Spinal cord (tissue), 10 donors: ENCODE results near the gene SOX18. TPM values are rescaled to one million over a fixed set of nuclear protein-coding genes. Genes with fewer than 3 reads are reported as not detected.
"Not testable (repeated sequence)": the region's sequence is repeated elsewhere in the genome, so short reads cannot be mapped to it uniquely, and the experiment has no call there.

Experiments
- DNase-seq, 6 donors: peaks; one replicate each; pipeline versions ENCODE4 v3.0.0 to v3.0.0-alpha.2; 2013 to 2015; ENCODE audit warnings: low spot score in 6 of 6, low read depth in 4 of 6
- H3K27ac ChIP-seq: one replicate; pipeline ENCODE4 v1.5.1; 2013; ENCODE audit warnings: low read depth, low read length, control low read depth
- H3K27me3 ChIP-seq: one replicate; pipeline ENCODE4 v1.6.1; 2013; ENCODE audit warnings: low read length; ENCODE audit not compliant: control insufficient read depth, insufficient read depth
- H3K36me3 ChIP-seq: one replicate; pipeline ENCODE4 v1.6.1; 2013; ENCODE audit warnings: low read length; ENCODE audit not compliant: control insufficient read depth, insufficient read depth
- H3K4me1 ChIP-seq: one replicate; pipeline ENCODE4 v1.6.1; 2013; ENCODE audit warnings: low read length; ENCODE audit not compliant: control insufficient read depth, insufficient read depth
- H3K4me3 ChIP-seq: one replicate; pipeline ENCODE4 v1.5.1; 2013; ENCODE audit warnings: low read depth, low read length, control low read depth
- H3K9me3 ChIP-seq: one replicate; pipeline ENCODE4 v1.6.1; 2013; ENCODE audit warnings: low read length; ENCODE audit not compliant: control insufficient read depth, insufficient read depth
- WGBS: methylation state at CpG from one replicate; pipeline ENCODE4 v1.1.5; 2013; ENCODE audit warnings: missing lambda C conversion rate; ENCODE audit not compliant: insufficient coverage; 5-methylcytosine and 5-hydroxymethylcytosine counted together
- polyA plus RNA-seq, 2 donors: library from polyadenylated mRNA; unstranded; fragments of 120-200 nt; gene quantifications; one replicate each; pipeline ENCODE4 v1.2.1, GENCODE V29; 2013; ENCODE audit not compliant: insufficient read length in 2 of 2
- total RNA-seq, 2 donors: library from RNA; depleted of rRNA in 1 of 2; stranded (reverse); fragments of 120-200 nt in 1 of 2; fragments of >200 nt in 1 of 2; gene quantifications; one replicate each; pipeline versions ENCODE4 v1.2.3 to v1.2.4, GENCODE V29; 2013 to 2014
- donor health status: healthy.

Gene SOX18
- total and polyA plus RNA-seq, 4 donors = 2.4 to 12.3 (median 5.8) TPM

DNA sequence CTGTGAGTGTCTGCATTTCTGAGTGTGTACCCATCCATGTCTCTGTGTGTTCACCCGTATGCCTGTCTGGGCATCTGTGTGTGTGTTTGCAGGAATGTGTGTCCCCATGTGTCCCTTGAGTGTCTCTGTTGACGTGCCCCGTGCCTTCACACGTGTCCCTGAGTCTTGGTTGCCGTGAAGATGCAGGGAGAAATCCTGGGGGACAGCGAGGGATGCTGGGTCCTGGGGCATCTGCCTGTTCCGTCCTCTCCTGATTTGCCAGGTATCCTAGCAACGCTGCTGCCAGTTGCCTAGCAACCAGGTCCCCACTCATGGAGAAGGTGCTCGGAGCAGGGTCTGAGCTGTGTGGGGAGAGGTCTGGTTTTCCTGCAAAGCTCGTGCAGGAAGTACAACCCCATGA, 40.7 kb upstream of the SOX18 start:
- Histone ChIP-seq H3K27me3 (no peaks in the 10 kb centered on the region), H3K36me3 (no peaks in the 10 kb centered on the region), H3K27ac (no peak overlapping the region), H3K9me3 (no peaks in the 10 kb centered on the region), H3K4me1 (peaks cover 35% of the 10 kb centered on the region), H3K4me3 (no peak overlapping the region)
- DNase-seq = peak in 4 of 6 donors; percentile 69 to 99 (median 82)
- 21% methylated on average over 10 of the region's 10 CpGs for WGBS

DNA sequence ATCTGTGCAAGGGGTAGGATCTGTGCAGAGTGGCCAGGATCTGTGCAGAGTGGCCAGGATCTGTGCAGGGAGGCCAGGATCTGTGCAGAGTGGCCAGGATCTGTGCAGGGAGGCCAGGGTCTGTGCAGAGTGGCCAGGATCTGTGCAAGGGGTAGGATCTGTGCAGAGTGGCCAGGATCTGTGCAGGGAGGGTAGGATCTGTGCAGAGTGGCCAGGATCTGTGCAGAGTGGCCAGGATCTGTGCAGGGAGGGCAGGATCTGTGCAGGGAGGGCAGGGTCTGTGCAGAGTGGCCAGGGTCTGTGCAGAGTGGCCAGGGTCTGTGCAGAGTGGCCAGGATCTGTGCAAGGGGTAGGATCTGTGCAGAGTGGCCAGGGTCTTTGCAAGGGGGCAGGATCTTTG, 39.1 kb upstream of the SOX18 start:
- not testable (repeated sequence) for H3K27me3 ChIP-seq, DNase-seq, H3K9me3 ChIP-seq, H3K4me3 ChIP-seq, H3K27ac ChIP-seq, H3K36me3 ChIP-seq
- peaks cover 45% of the 10 kb centered on the region for H3K4me1 ChIP-seq

- H3K4me3 ChIP-seq, DNase-seq, H3K36me3 ChIP-seq, H3K9me3 ChIP-seq, H3K27ac ChIP-seq: not testable (repeated sequence)
- no CpG with 5 or more reads among the region's 36 CpGs for WGBS
- peaks cover 12% of the 10 kb centered on the region for H3K27me3 ChIP-seq
- peaks cover 57% of the 10 kb centered on the region for H3K4me1 ChIP-seq
Observed at GRCh38 chr20:64087226-64087825, 37.9 kb upstream of the SOX18 start.

GRCh38 chr20:64086801-64087200, 37.4 kb upstream of the SOX18 start:
- Histone ChIP-seq H3K27me3 (peaks cover 12% of the 10 kb centered on the region), H3K36me3 (no peaks in the 10 kb centered on the region), H3K4me1 (peaks cover 59% of the 10 kb centered on the region), H3K9me3 (no peaks in the 10 kb centered on the region), H3K27ac (no peak overlapping the region), H3K4me3 (no peak overlapping the region)
- WGBS = 78% methylated on average over 3 of the region's 11 CpGs
- no peak for DNase-seq

- peaks cover 12% of the 10 kb centered on the region for H3K27me3 ChIP-seq
- WGBS = 4% methylated on average over 23 of the region's 23 CpGs
- H3K27ac ChIP-seq = no peak overlapping the region
Observed at GRCh38 chr20:64084685-64085152, 35.3 kb upstream of the SOX18 start.

GRCh38 chr20:64083804-64084684, 34.6 kb upstream of the SOX18 start, which contains the start of gene LKAAEAR1:
Gene LKAAEAR1, minus strand, starts transcription at chr20:64084398. Its CDS starts 179 bp downstream, at chr20:64084219.
- under 1% methylated on average over 80 of the region's 86 CpGs for WGBS
- no peaks in the 10 kb centered on the region for H3K9me3 ChIP-seq

More at GRCh38 chr20:64084685-64085152, 35.3 kb upstream of the SOX18 start:
- Histone ChIP-seq H3K4me3 (no peak overlapping the region), H3K36me3 (no peaks in the 10 kb centered on the region), H3K9me3 (no peaks in the 10 kb centered on the region), H3K4me1 (peaks cover 60% of the 10 kb centered on the region)
- DNase-seq = no peak

DNA sequence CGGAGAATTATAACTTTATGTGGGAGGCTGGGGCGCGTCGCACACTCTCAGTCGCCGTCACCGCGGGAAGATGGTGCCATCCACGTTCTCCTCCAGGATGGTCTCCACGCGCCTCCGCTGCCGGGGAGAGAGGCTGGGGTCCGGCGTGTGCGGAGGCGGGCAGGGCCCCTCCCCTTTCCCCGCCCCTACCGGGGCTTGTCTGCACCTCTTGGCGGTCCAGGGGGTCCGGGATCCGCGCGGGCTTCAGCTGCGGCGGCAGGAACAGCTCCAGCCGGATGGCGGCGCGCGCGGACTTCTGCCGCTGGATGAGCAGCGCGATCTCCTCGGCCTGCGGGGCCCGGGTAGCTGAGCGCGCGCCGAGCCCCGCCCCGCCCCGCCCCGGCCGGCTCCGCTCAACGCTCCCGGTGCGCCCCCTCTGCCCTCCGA, 34.0 kb upstream of the SOX18 start:
- H3K4me3 ChIP-seq = no peak overlapping the region
- peaks cover 12% of the 10 kb centered on the region for H3K27me3 ChIP-seq
- H3K9me3 ChIP-seq = no peaks in the 10 kb centered on the region
- 1% methylated on average over 52 of the region's 52 CpGs for WGBS
- no peak overlapping the region for H3K27ac ChIP-seq
- DNase-seq = peak in 2 of 6 donors; percentile 91
- no peaks in the 10 kb centered on the region for H3K36me3 ChIP-seq
- peaks cover 58% of the 10 kb centered on the region for H3K4me1 ChIP-seq

More at GRCh38 chr20:64083804-64084684, 34.6 kb upstream of the SOX18 start, which contains the start of gene LKAAEAR1:
- DNase-seq = peak in 2 of 6 donors; percentile 58 to 66
- no peak within 1 kb of the TSS for H3K27ac ChIP-seq
- H3K36me3 ChIP-seq = no peaks in the 10 kb centered on the region
- peaks cover 12% of the 10 kb centered on the region for H3K27me3 ChIP-seq
- peaks cover 58% of the 10 kb centered on the region for H3K4me1 ChIP-seq
- H3K4me3 ChIP-seq = no peak within 1 kb of the TSS

GRCh38 chr20:64082820-64083377, 33.5 kb upstream of the SOX18 start:
- Histone ChIP-seq H3K27me3 (peaks cover 12% of the 10 kb centered on the region), H3K36me3 (no peaks in the 10 kb centered on the region), H3K9me3 (no peaks in the 10 kb centered on the region), H3K27ac (no peak overlapping the region), H3K4me3 (no peak overlapping the region), H3K4me1 (peaks cover 63% of the 10 kb centered on the region)
- DNase-seq = no peak
- WGBS = 34% methylated on average over 10 of the region's 13 CpGs

DNA sequence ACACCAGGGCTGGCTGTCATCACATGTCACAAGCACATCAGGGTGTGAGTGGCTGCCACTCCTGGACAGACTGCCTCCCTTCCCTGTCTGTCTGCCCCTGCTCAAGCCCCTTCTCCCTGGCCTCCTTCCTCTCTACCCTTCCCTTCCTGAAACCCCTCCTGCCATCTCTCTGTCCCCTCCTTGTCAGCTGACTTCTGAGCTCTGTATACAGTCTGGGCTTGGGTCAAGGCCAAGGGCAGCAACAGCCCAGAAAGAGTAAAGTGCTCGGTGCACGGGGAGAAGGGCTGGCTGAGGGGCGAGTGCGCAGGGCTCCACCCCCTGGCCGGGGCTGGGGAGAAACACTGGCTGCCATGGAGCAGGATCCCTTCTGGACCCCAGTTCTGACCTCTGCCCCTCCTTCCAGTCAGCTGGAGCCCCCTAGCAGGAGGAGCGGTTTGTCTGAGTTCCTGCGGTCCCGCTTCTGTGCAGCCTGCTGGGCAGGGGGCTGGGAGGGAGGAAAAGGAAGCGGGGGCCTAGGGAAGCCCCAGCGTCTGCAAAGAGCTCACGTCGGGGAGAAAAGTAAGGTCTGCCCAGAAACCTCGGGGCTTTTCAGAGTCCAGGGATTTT, 32.8 kb upstream of the SOX18 start:
- Histone ChIP-seq H3K9me3 (no peaks in the 10 kb centered on the region), H3K4me1 (peaks cover 65% of the 10 kb centered on the region), H3K36me3 (peaks cover 4% of the 10 kb centered on the region), H3K27ac (no peak overlapping the region), H3K27me3 (peaks cover 12% of the 10 kb centered on the region), H3K4me3 (no peak overlapping the region)
- peak in 1 of 6 donors; percentile 47 for DNase-seq
- 11% methylated on average over 13 of the region's 13 CpGs for WGBS
